HepG2 (cell line): Measurements from ENCODE around the gene CNPPD1. TPM values are rescaled to one million over a fixed set of nuclear protein-coding genes. Genes with fewer than 3 reads are reported as not detected.

Experiments
- ATAD3A ChIP-seq: sonication (generic); formaldehyde crosslinking; IDR thresholded peaks from 2 replicates; pipeline ENCODE4 v1.4.0; 2020; ENCODE audit warnings: missing genetic modification reagents
- ESRRA ChIP-seq: sonication (generic); formaldehyde crosslinking; IDR thresholded peaks from 2 replicates; pipeline ENCODE4 v1.5.1; 2020; ENCODE audit warnings: mild to moderate bottlenecking, low read depth, missing genetic modification reagents
- NFATC3 ChIP-seq: sonication (generic); formaldehyde crosslinking; IDR thresholded peaks from 2 replicates; pipeline ENCODE4 v1.5.1; 2020; ENCODE audit warnings: mild to moderate bottlenecking, missing genetic modification reagents
- ZBED4 ChIP-seq: sonication (generic); formaldehyde crosslinking; IDR thresholded peaks from 2 replicates; pipeline ENCODE4 v1.4.0; 2020; ENCODE audit warnings: missing genetic modification reagents, borderline replicate concordance
- ZMYM2 ChIP-seq: sonication (generic); formaldehyde crosslinking; IDR thresholded peaks from 2 replicates; pipeline ENCODE4 v1.8.0; 2022; ENCODE audit warnings: mild to moderate bottlenecking, missing genetic modification reagents
- ZNF142 ChIP-seq: sonication (generic); formaldehyde crosslinking; IDR thresholded peaks from 2 replicates; pipeline ENCODE4 v1.4.0; 2020; ENCODE audit warnings: missing genetic modification reagents
- ZNF331 ChIP-seq: sonication (generic); formaldehyde crosslinking; IDR thresholded peaks from 2 replicates; pipeline ENCODE4 v1.4.0; 2020; ENCODE audit warnings: missing genetic modification reagents
- ZNF382 ChIP-seq: sonication (generic); formaldehyde crosslinking; IDR thresholded peaks from 2 replicates; pipeline ENCODE4 v1.5.0; 2020; ENCODE audit warnings: missing genetic modification reagents, mild to moderate bottlenecking, borderline replicate concordance
- ZNF431 ChIP-seq: sonication (generic); formaldehyde crosslinking; IDR thresholded peaks from 2 replicates; pipeline ENCODE4 v1.9.0; 2022; ENCODE audit warnings: missing genetic modification reagents, low read depth, mild to moderate bottlenecking, borderline replicate concordance
- ZNF510 ChIP-seq: sonication (generic); formaldehyde crosslinking; IDR thresholded peaks from 2 replicates; pipeline ENCODE4 v1.4.0; 2020; ENCODE audit warnings: low read depth, mild to moderate bottlenecking, missing genetic modification reagents
- ZNF569 ChIP-seq: sonication (generic); formaldehyde crosslinking; IDR thresholded peaks from 2 replicates; pipeline ENCODE4 v1.5.0; 2020; ENCODE audit warnings: mild to moderate bottlenecking, missing genetic modification reagents, moderate library complexity, borderline replicate concordance
- ZNF766 ChIP-seq: sonication (generic); formaldehyde crosslinking; IDR thresholded peaks from 2 replicates; pipeline ENCODE4 v1.5.0; 2020; ENCODE audit warnings: missing genetic modification reagents, borderline replicate concordance
- ZNF782 ChIP-seq: sonication (generic); formaldehyde crosslinking; IDR thresholded peaks from 2 replicates; pipeline ENCODE4 v1.4.0; 2020; ENCODE audit warnings: missing genetic modification reagents, mild to moderate bottlenecking, borderline replicate concordance
- polyA plus RNA-seq, 8 experiments: library from polyadenylated mRNA; depleted of rRNA in 3 of 8; stranded (reverse) in 7 of 8; unstranded in 1 of 8; fragments of >200 nt; fragmentation: Illumina TruSeq in 4 of 8; extraction: Trizol in 4 of 8; gene quantifications; 2 replicates each; pipeline versions ENCODE4 v1.2.1 to v1.2.3, GENCODE V29; 2011 to 2016; ENCODE audit warnings: low read depth in 4 of 8, missing spikeins in 1 of 8, mixed read lengths in 1 of 8; ENCODE audit not compliant: insufficient read depth in 1 of 8
- total RNA-seq, 5 experiments: library from RNA; depleted of rRNA; stranded (reverse); fragments of >200 nt; fragmentation: Illumina TruSeq; extraction: Trizol; gene quantifications; 2 replicates each; pipeline ENCODE4 v1.2.3, GENCODE V29; 2016; ENCODE audit warnings: low read depth in 1 of 5
- TF ChIP-seq, protein P1 (sequence below): sonication (generic); formaldehyde crosslinking; IDR thresholded peaks from 2 replicates; pipeline ENCODE4 v1.5.0; 2020; ENCODE audit warnings: mild to moderate bottlenecking, missing genetic modification reagents
- TF ChIP-seq, protein P2 (sequence below): IDR thresholded peaks from 2 replicates; pipeline ENCODE4 v1.6.1; 2016; ENCODE audit warnings: missing genetic modification reagents, missing compliant biosample characterization

CNPPD1 gene
- total and polyA plus RNA-seq, 2 of the 13 experiments (the other 11 are each of a cell fraction or from before 2014, with no cell fraction given) = 35.5 to 49.4 TPM

DNA sequence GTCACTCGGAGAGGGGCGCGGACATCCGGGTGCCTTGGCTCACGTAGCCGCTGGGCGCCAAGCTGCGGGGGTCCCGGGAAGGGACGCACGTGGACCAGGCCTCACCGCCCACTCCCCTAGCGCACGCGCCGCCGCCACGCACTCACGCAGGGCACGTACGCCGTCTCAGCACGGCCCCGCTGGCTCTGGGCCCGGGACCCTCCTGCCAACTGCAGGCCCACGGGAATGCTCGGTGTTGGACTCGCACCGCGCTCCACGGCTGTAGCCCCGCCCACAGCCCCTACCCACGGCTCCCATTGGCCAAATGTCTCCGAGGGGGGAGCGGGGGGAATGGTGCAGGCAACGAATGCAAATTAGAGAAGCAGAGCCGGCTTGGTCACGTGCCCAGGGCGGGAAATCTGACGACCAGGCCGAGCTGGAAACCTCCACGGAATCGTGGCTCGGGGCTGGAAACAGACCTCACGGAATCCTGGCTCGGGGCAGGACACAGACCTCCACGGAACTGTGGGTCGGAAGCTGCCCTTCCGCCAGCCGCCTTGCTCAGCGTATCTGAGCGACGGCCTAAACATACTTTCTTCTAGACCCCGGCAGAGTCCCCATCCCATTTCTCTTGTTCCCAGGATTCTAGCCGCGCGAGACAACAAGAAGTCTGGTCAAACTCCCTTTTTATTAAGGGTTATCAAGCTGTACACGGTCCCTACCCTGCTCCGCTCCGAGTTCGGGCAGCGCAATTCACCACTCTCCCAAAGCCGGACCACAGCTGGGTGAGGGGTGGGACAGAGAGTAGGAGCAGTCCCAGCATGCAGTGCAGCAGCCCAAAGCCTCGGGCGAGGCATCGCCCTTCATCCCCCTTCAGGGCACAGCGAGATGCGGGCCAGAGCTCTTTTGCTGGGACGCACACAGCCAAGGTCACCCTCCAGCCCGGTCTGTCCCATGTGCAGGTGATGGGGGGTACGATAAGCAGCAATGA, 42.3 kb upstream of the CNPPD1 start, which contains the start of gene ABCB6 (continued):
- TF ChIP-seq ZNF431 = peak; percentile 74; the same call in 1 of the 2 replicates
- TF ChIP-seq ZMYM2 (CRISPR knock-in tag) = peak; percentile 59; the same call in 1 of the 2 replicates
- TF ChIP-seq, protein P1, sequence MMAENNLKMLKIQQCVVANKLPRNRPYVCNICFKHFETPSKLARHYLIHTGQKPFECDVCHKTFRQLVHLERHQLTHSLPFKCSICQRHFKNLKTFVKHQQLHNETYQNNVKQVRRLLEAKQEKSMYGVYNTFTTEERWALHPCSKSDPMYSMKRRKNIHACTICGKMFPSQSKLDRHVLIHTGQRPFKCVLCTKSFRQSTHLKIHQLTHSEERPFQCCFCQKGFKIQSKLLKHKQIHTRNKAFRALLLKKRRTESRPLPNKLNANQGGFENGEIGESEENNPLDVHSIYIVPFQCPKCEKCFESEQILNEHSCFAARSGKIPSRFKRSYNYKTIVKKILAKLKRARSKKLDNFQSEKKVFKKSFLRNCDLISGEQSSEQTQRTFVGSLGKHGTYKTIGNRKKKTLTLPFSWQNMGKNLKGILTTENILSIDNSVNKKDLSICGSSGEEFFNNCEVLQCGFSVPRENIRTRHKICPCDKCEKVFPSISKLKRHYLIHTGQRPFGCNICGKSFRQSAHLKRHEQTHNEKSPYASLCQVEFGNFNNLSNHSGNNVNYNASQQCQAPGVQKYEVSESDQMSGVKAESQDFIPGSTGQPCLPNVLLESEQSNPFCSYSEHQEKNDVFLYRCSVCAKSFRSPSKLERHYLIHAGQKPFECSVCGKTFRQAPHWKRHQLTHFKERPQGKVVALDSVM = no peak
- TF ChIP-seq, protein P2, sequence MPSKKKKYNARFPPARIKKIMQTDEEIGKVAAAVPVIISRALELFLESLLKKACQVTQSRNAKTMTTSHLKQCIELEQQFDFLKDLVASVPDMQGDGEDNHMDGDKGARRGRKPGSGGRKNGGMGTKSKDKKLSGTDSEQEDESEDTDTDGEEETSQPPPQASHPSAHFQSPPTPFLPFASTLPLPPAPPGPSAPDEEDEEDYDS (CRISPR knock-in tag) = peak; percentile 90
- TF ChIP-seq ZNF382 (CRISPR knock-in tag) = no peak
- TF ChIP-seq ZNF142 (CRISPR knock-in tag) = no peak
- TF ChIP-seq ZBED4 (CRISPR knock-in tag) = peak; percentile 86
- TF ChIP-seq NFATC3 (CRISPR knock-in tag) = peak; percentile 79
- TF ChIP-seq ZNF510 (CRISPR knock-in tag) = peak; percentile 92; the same call in 1 of the 2 replicates
- TF ChIP-seq ATAD3A = no peak
- TF ChIP-seq ZNF782 (CRISPR knock-in tag) = peak; percentile 69
- peak; percentile 75 for TF ChIP-seq ESRRA (CRISPR knock-in tag)
- TF ChIP-seq ZNF569 (CRISPR knock-in tag) = peak; percentile 73; the same call in 1 of the 2 replicates
- TF ChIP-seq ZNF766 (CRISPR knock-in tag) = peak; percentile 74; the same call in 1 of the 2 replicates
- peak; percentile 80 for TF ChIP-seq ZNF331 (CRISPR knock-in tag)
